CD14-positive monocyte (primary cell): ENCODE measurements around the gene CCL28. TPM values are rescaled to one million over a fixed set of nuclear protein-coding genes. Genes with fewer than 3 reads are reported as not detected.

Source experiments
- DNase-seq, 3 donors: peaks; one replicate each; pipeline ENCODE4 v3.0.0-alpha.2; 2011 to 2022
- H2AFZ ChIP-seq: 2 replicates; pipeline ENCODE4 v1.6.0; 2012; ENCODE audit warnings: mild to moderate bottlenecking, low read depth, low read length, inconsistent platforms; ENCODE audit not compliant: insufficient read depth, poor library complexity, severe bottlenecking
- H3K27ac ChIP-seq, 2 donors: 1 replicate in 1 of 2; 2 replicates in 1 of 2; pipeline ENCODE4 v1.5.1; 2012 to 2013; ENCODE audit warnings: low read length in 2 of 2, control low read depth in 1 of 2, inconsistent platforms in 1 of 2, low read depth in 1 of 2, mild to moderate bottlenecking in 1 of 2
- H3K27me3 ChIP-seq, 2 donors: one replicate each; pipeline versions ENCODE4 v1.6.0 to v1.6.1; 2011 to 2013; ENCODE audit warnings: low read length in 2 of 2; ENCODE audit not compliant: control insufficient read depth in 2 of 2, insufficient read depth in 2 of 2
- H3K36me3 ChIP-seq, 2 donors: replicated peaks in 1 of 2; 1 replicate in 1 of 2; 2 replicates in 1 of 2; pipeline versions ENCODE4 v1.5.1 to v1.6.1; 2012 to 2013; ENCODE audit warnings: low read length in 2 of 2, control low read depth in 1 of 2, inconsistent platforms in 1 of 2, mild to moderate bottlenecking in 1 of 2; ENCODE audit not compliant: insufficient read depth in 2 of 2, control insufficient read depth in 1 of 2
- H3K4me1 ChIP-seq, 2 donors: 1 replicate in 1 of 2; 2 replicates in 1 of 2; pipeline versions ENCODE4 v1.5.1 to v1.6.1; 2012 to 2013; ENCODE audit warnings: low read length in 2 of 2, control low read depth in 1 of 2, inconsistent platforms in 1 of 2, mild to moderate bottlenecking in 1 of 2, moderate library complexity in 1 of 2; ENCODE audit not compliant: insufficient read depth in 2 of 2, control insufficient read depth in 1 of 2
- H3K4me2 ChIP-seq: replicated peaks from 2 replicates; pipeline ENCODE3; 2012; ENCODE audit warnings: low read length, moderate library complexity, mild to moderate bottlenecking; ENCODE audit not compliant: poor library complexity, severe bottlenecking; ENCODE audit errors: extremely low read depth
- H3K4me3 ChIP-seq, 3 experiments: fragments of 200-600 bp in 1 of 3; sonication (generic) in 1 of 3; replicated peaks in 1 of 3; 1 replicate in 2 of 3; 2 replicates in 1 of 3; pipeline ENCODE4 v1.5.1; 2011 to 2013; ENCODE audit warnings: low read length in 3 of 3, mild to moderate bottlenecking in 3 of 3, control low read depth in 2 of 3, low read depth in 2 of 3, inconsistent platforms in 1 of 3, moderate library complexity in 1 of 3
- H3K79me2 ChIP-seq: 2 replicates; pipeline ENCODE4 v1.6.0; 2012; ENCODE audit warnings: mild to moderate bottlenecking, control low read depth, inconsistent platforms, low read length, moderate library complexity; ENCODE audit not compliant: insufficient read depth
- H3K9ac ChIP-seq: 2 replicates; pipeline ENCODE4 v1.6.0; 2017; ENCODE audit warnings: low read length, mild to moderate bottlenecking; ENCODE audit not compliant: insufficient read depth, poor library complexity, severe bottlenecking
- H3K9me3 ChIP-seq, 2 donors: replicated peaks in 1 of 2; 1 replicate in 1 of 2; 2 replicates in 1 of 2; pipeline versions ENCODE4 v1.5.1 to v1.6.1; 2012 to 2013; ENCODE audit warnings: low read length in 2 of 2, control low read depth in 1 of 2; ENCODE audit not compliant: control insufficient read depth in 1 of 2, insufficient read depth in 1 of 2
- H4K20me1 ChIP-seq: 2 replicates; pipeline ENCODE4 v1.6.0; 2012; ENCODE audit warnings: mild to moderate bottlenecking, low read length, control low read depth, moderate library complexity; ENCODE audit not compliant: insufficient read depth
- H3K27ac Mint-ChIP-seq, 7 donors: one replicate each; pipeline ENCODE4 v1.8.0; 2020; ENCODE audit warnings: mild to moderate bottlenecking in 7 of 7, mixed read lengths in 7 of 7, moderate library complexity in 6 of 7, inconsistent platforms in 2 of 7
- H3K27me3 Mint-ChIP-seq, 3 donors: one replicate each; pipeline ENCODE4 v1.8.0; 2021 to 2022; ENCODE audit warnings: low read depth in 3 of 3, mild to moderate bottlenecking in 3 of 3, mixed read lengths in 3 of 3, moderate library complexity in 3 of 3, inconsistent platforms in 1 of 3
- H3K36me3 Mint-ChIP-seq, 2 donors: one replicate each; pipeline ENCODE4 v1.8.0; 2020; ENCODE audit warnings: mixed read lengths in 2 of 2, inconsistent platforms in 1 of 2, mild to moderate bottlenecking in 1 of 2
- H3K4me1 Mint-ChIP-seq: one replicate; pipeline ENCODE4 v1.8.0; 2020; ENCODE audit warnings: mild to moderate bottlenecking, mixed read lengths
- H3K4me3 Mint-ChIP-seq, 2 donors: one replicate each; pipeline ENCODE4 v1.8.0; 2020; ENCODE audit warnings: mild to moderate bottlenecking in 2 of 2, mixed read lengths in 2 of 2, moderate library complexity in 1 of 2
- H3K9me3 Mint-ChIP-seq, 7 donors: one replicate each; pipeline ENCODE4 v1.8.0; 2020 to 2022; ENCODE audit warnings: mixed read lengths in 7 of 7, mild to moderate bottlenecking in 6 of 7, moderate library complexity in 6 of 7, inconsistent platforms in 2 of 7
- CTCF ChIP-seq: fragments of 200-600 bp; IDR thresholded peaks from one replicate; pipeline ENCODE4 v1.8.0; 2022; ENCODE audit warnings: antibody characterized with exemption, mild to moderate bottlenecking
- WGBS: methylation state at CpG from one replicate; pipeline ENCODE4 v1.1.5; 2013; ENCODE audit warnings: missing lambda C conversion rate; ENCODE audit not compliant: insufficient coverage; 5-methylcytosine and 5-hydroxymethylcytosine counted together
- intact Hi-C, 2 donors: fragments of 100-400 bp; cut with micrococcal nuclease; formaldehyde crosslinking; loops; one replicate each; pipeline versions ENCODE4 v1.15.0 to v1.15.1; 2023
- polyA plus RNA-seq, 3 donors: library from polyadenylated mRNA; depleted of rRNA in 1 of 3; unstranded in 2 of 3; stranded (reverse) in 1 of 3; fragments of 300-500 nt in 2 of 3; fragments of >200 nt in 1 of 3; fragmentation: Illumina TruSeq in 2 of 3; gene quantifications; 1 replicate in 2 of 3; 2 replicates in 1 of 3; pipeline ENCODE4 v1.2.3, GENCODE V29; 2012 to 2021

Gene CCL28
- polyA plus RNA-seq, 3 donors = 0.10 to 0.51 (median 0.32) TPM

- Histone ChIP-seq H3K79me2 (no peaks in the 10 kb centered on the region), H3K4me1 (no peaks in the 10 kb centered on the region), H2AFZ (no peak overlapping the region), H3K9ac (no peak overlapping the region), H3K4me2 (no peak overlapping the region), H3K27me3 (no peaks in the 10 kb centered on the region), H3K4me3 (no peak overlapping the region), H3K9me3 (no peaks in the 10 kb centered on the region), H3K36me3 (no peaks in the 10 kb centered on the region), H3K27ac (no peak overlapping the region), H4K20me1 (no peaks in the 10 kb centered on the region)
- no peak for TF ChIP-seq CTCF
- no peak for DNase-seq
- H3K27me3 Mint-ChIP-seq = peaks cover 0 to 6% (median 2%) of the 10 kb centered on the region in 3 donors
- peaks cover 2 to 12% (median 9%) of the 10 kb centered on the region in 7 donors for H3K9me3 Mint-ChIP-seq
- H3K27ac Mint-ChIP-seq = no peak overlapping the region
- WGBS = 100% methylated on average over 1 of the region's 1 CpG
- H3K36me3 Mint-ChIP-seq = no peaks in the 10 kb centered on the region
- no peaks in the 10 kb centered on the region for H3K4me1 Mint-ChIP-seq
- H3K4me3 Mint-ChIP-seq = no peak overlapping the region
- intact Hi-C loops = no loop called here
Measured at GRCh38 chr5:43370352-43370751, 41.8 kb downstream of the CCL28 start.

GRCh38 chr5:43369651-43370050 is 42.5 kb downstream of the CCL28 start:
- Histone ChIP-seq H3K4me1 (no peaks in the 10 kb centered on the region), H3K4me2 (no peak overlapping the region), H3K4me3 (no peak overlapping the region), H3K27me3 (no peaks in the 10 kb centered on the region), H3K79me2 (no peaks in the 10 kb centered on the region), H3K9me3 (no peaks in the 10 kb centered on the region), H4K20me1 (no peaks in the 10 kb centered on the region), H3K9ac (no peak overlapping the region), H2AFZ (no peak overlapping the region), H3K36me3 (no peaks in the 10 kb centered on the region), H3K27ac (no peak overlapping the region)
- H3K9me3 Mint-ChIP-seq = peaks cover 0 to 12% (median 9%) of the 10 kb centered on the region in 7 donors
- peaks cover 2 to 7% (median 3%) of the 10 kb centered on the region in 3 donors for H3K27me3 Mint-ChIP-seq
- no peaks in the 10 kb centered on the region for H3K36me3 Mint-ChIP-seq
- H3K4me3 Mint-ChIP-seq = no peak overlapping the region
- H3K27ac Mint-ChIP-seq = no peak overlapping the region
- no peaks in the 10 kb centered on the region for H3K4me1 Mint-ChIP-seq
- intact Hi-C loops = no loop called here
- no peak for DNase-seq
- no peak for TF ChIP-seq CTCF
